Measurements from ENCODE around the gene PDE6G.

DNA sequence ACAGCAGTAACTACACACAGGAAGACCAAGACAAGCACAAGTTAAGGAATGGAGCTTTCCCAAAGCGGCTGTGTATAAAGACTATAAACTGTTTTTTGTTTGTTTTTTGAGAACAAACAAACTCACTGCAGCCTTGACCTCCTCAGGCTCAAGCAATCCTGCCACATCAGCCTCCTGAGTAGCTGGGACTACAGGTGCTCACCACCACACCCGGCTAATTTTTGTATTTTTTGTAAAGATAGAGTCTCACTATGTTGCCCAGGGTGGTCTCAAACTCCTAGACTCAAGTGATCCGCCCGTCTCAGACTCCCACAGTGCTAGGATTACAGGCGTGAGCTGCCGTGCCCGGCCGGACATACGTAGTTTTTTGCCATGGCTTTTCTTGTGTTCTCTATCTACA, 4.1 kb upstream of the PDE6G start:
- TF ChIP-seq CTCF (IDR thresholded peaks at IDR 0.05) (no peak), POLR2A (IDR thresholded peaks at IDR 0.05) (no peak)
